ENCODE data around the gene COL11A2.

The COL11A2 gene

GRCh38 chr6:33206027-33206863, 14.0 kb upstream of the COL11A2 start:
- DNase-seq, result no peak

- peak; percentile 39 for DNase-seq
Measured at GRCh38 chr6:33205191-33206026, 13.1 kb upstream of the COL11A2 start.

- DNase-seq, result peak; percentile 94
Measured at GRCh38 chr6:33204415-33205190, 12.3 kb upstream of the COL11A2 start, which contains the start of gene HSD17B8. Gene HSD17B8 (plus strand): TSS chr6:33204655. CDS start chr6:33204669, 14 bp downstream.

GRCh38 chr6:33204165-33204414, 11.8 kb upstream of the COL11A2 start:
- DNase-seq, result no peak

GRCh38 chr6:33203443-33204164, 11.3 kb upstream of the COL11A2 start:
- no peak for DNase-seq

GRCh38 chr6:33202799-33203198, 10.5 kb upstream of the COL11A2 start:
- no peak for DNase-seq

GRCh38 chr6:33201935-33202334, 9.7 kb upstream of the COL11A2 start:
- no peak for DNase-seq

- DNase-seq, result no peak
Measured at GRCh38 chr6:33201147-33201545, 8.9 kb upstream of the COL11A2 start.

- DNase-seq, result peak; percentile 99
Measured at GRCh38 chr6:33200219-33201146, 8.2 kb upstream of the COL11A2 start, which contains the start of the genes RXRB and SLC39A7. Gene RXRB (minus strand): TSS chr6:33200665. CDS start chr6:33200476, 189 bp downstream. Gene SLC39A7 (plus strand): TSS chr6:33200867. CDS start chr6:33201246, 379 bp downstream.

- peak; percentile 87 for DNase-seq
Measured at GRCh38 chr6:33199687-33200218, 7.5 kb upstream of the COL11A2 start.

GRCh38 chr6:33198853-33199436, 6.7 kb upstream of the COL11A2 start:
- no peak for DNase-seq

GRCh38 chr6:33198159-33198852, 6.0 kb upstream of the COL11A2 start:
- DNase-seq, result no peak

GRCh38 chr6:33197431-33198048, 5.3 kb upstream of the COL11A2 start:
- DNase-seq, result peak; percentile 92

- DNase-seq, result no peak
Measured at GRCh38 chr6:33195304-33196165, 3.3 kb upstream of the COL11A2 start.

GRCh38 chr6:33194431-33194979, 2.2 kb upstream of the COL11A2 start:
- no peak for DNase-seq

GRCh38 chr6:33193619-33194018, 1.4 kb upstream of the COL11A2 start:
- DNase-seq, result no peak

GRCh38 chr6:33192671-33193602, 670 bp upstream of the COL11A2 start:
- no peak for DNase-seq

Data from hematopoietic multipotent progenitor cell treated with erythropoietin and hydrocortisone succinate and interleukin-3 and kit ligand, for 8 days (in vitro differentiated cells).